Stimulated activated CD4-positive, alpha-beta T cell treated with anti-CD3 and anti-CD28 coated beads, Interleukin-4, amount 100 ng/mL, for 48 hours (primary cell): ENCODE data around the gene CALD1.

Experiments used
- DNase-seq, 2 donors: peaks; one replicate each; pipeline ENCODE4 v3.0.0-alpha.2; 2020; ENCODE audit warnings: low read depth in 2 of 2

Gene CALD1

DNA sequence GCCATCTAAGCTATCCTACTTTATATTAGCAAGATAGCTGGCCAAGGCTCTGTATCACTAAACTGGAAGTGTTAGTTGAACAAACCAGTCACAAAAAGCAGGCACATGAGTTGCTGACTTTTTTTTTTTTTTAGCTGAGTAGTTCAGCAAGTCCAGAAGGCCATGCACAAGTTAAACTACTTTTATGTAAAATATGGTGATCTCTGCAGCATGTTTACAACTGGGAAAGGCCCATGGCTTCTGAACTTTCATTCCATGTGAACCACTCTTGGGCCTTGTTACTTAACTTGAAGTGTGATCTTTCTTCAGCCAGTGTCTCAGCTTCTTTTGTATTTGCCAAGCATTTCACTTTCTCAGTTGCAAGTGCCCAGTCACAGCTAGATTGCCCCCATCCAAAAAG, 78.5 kb downstream of the CALD1 start:
- DNase-seq = no peak

DNA sequence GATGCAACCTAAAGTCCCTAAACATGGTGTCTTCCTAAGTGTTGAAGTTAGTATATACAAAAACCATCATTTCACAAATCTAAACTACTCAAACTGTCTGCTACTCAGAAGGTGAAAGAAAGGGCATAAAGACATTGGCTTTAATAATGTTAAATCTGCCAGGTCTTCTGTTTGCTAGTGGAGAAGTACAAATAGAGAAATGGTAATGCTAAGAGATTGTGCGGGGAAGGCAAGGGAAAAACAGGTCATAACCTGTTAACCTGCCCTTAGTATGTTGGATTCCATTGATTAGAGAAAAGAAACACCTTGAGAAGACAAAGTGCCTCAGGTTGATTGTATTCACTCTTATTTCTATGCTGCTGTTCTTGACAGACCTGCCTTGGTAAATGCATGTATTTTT, 80.3 kb downstream of the CALD1 start:
- no peak for DNase-seq

DNA sequence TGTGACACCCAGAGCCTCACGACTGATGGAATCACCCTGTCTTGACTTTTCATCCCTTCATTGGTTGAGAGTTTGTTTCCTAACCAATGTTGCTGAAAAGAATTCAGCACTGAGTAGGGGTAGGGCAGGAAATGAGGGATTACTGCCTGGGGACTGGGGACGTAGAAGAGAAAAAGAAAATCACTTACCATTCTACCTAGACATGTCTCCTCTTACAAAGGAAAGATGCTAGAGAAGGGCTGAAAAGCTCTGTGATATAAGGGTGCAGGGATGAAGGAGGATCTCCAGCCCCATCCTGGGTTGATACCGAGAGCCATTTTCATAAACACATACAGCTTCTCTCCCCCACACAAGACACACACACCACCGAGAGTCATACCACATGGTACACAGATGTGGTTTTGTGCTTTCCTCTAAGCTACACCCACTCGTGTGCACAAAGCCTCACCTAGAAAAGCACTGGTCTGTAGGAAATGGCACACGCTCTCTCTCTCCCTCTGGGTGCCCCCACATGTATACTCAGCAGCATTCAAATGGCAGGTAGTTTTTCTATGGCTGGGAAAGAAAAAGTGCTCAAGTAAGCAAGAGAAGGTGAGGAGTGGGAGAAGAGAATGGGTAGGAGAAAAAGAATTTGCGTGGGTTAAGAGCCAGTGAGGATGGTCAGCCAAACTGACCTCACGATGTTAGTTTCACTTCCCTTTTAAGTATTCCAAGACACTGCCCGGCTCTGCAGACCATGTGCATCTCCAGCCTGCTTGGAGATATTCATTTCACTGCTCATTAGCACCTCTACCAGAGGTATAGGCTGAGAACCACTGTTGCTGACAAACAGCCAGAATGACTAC, 85.8 kb downstream of the CALD1 start:
- peak in 1 of 2 donors; percentile 10 for DNase-seq

DNA sequence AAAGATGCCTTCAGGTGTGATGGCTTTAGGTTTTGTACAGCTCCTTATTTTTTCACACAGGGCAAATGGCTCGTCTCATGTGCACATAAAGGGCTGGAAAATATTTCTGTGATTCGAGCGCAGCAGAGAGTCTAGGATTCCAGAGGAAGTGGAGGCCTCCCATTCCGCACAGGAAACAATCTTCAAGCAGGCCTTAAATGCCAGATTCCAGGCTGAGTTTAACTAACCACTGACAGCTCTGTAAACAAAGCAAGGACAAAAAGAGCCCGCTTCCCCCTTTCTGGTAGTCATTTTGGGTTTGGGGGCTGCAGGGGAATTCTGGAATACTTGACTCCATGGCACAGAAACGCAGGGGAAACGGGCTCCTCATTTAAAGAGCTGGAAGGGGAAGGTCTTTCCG, 87.2 kb downstream of the CALD1 start:
- no peak for DNase-seq

DNA sequence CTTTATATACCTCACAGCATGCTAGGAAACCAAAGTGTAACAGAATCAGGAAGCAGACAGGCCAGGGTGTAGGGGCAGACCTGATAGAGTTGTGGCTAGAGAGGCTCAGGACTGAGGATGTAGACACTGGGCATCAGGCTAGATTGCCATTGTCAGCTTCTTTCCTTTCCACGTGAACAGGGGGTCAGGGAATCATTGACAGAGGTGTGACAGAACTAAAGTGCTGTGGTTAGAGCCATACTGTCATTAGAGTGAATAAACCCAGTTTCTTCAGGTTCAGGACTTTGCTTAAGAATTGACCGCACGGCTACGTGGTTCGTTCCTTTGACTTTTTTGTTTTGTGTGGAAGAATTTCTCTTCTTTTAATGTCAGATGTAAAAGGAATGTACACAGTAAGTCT, 90.7 kb downstream of the CALD1 start:
- DNase-seq = no peak

DNA sequence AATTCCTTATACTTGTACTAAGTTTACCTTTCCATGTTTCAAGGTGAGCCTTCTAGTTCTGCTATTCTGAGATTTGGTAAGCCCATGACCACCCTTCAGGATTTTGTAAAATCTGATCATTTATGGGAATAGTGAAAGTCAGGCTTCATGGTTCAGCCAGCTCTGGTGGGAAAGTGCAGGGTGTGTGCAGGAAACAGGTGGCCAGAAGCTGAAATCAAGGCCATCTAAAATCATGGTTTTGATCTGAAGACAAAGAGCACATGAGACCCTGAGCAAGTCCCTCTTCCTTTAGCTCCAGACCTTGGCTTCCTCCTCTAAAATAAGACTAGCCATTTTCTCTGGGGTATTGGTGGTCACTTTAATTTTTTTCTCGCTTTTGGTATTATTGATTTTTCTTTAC, 91.3 kb downstream of the CALD1 start:
- DNase-seq = no peak

DNA sequence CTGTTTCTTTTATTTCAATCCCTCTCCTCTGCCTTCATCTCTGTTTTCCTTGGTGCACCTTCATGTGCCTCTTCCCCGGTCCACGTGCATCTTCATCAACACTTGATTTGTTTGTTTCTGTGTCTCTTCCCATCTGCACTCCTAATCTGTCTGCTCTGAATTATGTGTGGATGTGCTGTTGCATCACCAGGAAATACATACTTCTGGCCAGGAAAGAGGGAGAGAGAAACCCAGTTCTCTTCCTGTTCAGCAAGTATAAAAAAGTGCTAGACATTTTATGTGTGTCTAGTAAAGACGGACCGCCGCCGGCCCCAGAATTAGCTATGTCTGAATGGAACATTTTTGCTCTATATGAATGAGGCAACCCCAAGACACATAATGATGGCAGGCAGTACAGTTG, 93.8 kb downstream of the CALD1 start:
- no peak for DNase-seq

DNA sequence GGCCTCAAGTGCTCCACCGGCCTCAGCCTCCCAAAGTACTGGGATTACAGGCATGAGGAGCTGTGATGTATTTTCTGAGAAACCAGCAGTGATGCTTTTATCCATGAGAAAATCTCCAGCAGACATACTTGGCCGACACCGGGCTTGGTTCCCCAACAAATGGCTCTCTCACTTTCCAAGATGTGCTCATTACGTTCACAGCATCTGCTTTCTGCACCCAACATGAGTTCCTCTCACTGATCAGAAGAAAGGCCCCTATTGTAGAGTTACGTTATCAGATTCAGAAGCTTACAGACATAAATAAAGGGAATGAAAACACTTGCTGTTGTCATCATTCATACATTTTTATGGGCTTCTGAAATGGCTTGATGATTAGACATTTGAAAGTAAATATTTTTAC, 95.0 kb downstream of the CALD1 start:
- no peak for DNase-seq

DNA sequence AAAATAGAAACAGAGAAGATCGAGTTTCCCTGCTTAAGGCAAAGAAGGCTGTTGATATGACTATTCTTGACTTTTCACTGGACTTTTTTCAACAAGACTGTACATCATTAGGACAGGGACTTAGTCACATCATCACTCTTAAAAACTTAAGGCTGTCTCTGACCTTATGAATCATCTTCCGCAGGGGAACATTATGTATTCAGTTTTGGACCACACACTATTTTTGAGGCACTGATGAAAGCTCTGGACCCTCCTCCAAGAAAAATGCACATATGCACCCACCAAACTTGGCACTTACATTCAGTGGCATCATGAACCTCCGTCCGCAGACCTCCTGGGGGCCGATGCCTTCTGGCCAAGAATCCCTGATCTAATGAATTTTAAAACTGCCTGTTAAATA, 96.4 kb downstream of the CALD1 start:
- DNase-seq = no peak

DNA sequence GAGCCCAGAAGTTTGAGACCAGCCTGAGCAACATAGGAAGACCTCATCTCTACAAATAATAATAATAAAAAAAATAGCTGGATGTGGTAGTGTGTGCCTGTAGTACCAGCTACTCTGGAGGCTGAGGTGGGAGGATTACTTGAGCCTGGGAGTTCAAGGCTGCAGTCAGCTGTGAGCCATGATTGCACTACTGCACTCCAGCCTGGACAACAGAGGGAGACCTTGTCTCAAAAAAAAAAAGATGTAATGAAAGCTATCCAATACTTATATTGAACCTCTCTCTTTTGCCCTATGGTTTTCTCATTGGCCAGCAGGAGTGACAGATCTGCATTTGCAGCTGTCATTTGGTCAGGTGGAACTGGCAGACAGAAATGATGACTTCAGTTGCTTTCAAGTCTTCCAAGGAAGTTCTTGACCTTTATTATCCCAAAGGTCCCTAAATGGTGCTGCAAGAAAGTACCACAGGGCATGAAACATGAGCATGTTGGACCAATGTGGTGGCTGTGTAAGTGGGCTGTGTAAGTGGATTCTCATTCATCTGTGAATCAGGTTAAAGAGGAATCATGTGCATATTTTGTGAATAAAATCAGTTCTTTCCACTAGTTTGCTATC, 99.4 kb downstream of the CALD1 start:
- DNase-seq = no peak

DNA sequence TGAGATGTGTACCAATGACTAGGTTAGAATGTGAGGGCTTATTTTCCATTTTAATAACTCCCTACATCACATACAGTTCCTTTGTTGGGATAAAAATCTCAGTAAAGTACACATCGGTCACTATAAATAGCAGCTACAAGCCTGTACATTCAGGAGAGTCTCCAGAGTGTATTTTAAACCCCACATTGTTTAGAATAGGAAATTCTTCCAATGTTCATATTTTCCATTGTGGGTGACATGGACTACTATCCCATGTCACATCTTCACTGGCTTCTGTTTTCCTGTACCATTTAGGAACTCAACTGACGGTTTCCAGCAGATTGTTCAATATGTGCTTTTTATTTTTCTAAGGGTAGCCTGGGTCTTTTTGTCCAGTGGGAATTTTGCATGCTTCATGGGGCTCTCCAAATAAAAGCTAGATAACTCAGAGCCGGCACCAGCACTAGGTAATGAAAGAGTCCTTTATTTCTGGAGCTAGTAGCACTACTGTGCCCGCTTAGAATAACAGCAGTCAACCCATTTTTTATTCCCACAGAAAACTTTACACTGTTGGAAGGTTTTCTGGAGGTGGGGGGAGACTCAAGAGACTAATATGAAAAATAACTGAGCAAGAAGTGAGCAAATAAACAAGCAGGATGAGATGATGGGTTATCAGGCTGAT, 100.5 kb downstream of the CALD1 start:
- DNase-seq = no peak

DNA sequence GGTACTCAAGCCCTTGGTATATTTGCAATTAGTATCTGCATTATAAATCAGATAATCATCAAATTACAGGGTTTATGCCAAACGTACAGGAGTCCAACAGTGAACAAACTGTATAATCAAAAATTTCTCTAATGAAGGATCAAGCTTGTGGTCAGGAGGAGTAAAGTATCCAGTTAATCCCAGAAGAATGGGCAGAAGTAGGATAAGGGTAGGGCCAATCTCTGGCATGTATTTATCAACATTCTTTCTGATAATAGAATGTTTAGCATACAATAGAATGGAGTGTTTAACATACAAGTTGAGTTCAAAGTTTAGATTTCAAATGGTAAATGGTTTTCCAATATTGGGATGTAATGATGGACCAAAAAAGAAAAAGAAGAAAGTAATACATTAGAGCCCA, 103.0 kb downstream of the CALD1 start:
- DNase-seq = no peak

DNA sequence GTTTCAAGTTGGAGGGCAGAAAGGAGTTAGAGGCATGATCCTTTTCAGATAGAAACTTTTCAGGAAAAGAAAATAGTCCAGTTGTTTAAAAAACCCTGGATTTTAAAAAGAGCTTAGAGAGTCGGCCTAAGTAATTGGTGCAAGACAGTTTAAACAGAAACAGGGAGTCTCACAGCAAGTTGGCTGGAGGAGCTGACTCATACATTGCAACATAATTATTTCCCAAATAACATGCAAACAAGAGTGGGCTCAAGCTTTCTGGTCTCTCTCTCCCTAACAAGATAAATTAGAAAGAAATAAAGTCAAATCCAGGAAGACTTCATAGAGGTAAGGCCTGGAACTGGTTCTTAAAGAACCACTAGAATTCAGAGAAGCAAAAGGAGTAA, 106.5 kb downstream of the CALD1 start:
- DNase-seq = no peak

DNA sequence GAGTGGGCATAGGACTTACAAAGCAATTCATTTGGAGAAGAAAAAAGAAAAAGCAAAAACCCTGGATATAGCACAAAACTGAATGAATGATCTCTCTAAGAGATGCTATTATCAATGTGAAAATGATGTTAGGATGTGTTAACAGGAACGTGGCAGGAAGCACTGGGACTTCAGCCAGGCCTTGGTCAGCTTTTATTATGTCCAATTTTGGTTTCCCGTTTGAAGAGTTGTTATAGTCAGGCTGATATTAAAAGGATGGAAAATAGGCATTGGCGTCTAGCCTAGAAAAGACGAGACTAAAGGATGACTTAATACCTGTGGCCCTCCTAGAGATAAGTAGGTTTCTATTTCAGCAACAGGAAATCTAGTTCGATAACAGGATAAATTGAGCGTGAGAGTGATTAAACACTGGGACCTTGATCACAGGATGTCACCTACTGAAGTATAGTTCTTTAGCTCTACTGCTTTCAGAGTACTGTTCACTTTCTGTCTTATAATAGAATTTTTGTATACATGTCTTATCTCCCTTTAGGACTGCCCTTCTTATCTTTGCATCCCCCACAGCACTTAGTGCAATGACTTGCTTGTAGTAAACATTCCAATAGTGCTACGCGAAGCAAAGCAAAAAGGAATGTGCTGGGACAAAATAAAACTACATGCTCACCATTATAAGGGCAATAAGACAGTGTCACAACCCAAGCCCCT, 107.1 kb downstream of the CALD1 start:
- DNase-seq = no peak

DNA sequence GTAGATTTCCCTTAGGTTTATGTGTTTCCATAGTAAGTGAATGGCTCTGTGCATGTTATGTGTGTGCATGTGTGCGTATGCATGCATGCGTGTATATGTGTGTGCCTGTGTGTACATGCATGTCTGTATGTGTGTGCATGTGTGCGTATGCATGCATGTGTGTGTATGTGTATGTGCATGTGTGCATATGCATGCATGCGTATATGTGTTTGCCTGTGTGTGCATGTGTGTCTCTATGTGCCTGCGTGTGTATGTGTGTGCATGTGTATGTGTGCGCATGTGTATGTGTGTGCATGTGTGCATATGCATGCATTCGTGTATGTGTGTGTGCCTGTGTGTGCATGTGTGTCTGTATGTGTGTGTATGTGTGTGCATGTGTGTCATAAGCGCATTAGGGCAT, 108.1 kb downstream of the CALD1 start:
- no peak for DNase-seq

DNA sequence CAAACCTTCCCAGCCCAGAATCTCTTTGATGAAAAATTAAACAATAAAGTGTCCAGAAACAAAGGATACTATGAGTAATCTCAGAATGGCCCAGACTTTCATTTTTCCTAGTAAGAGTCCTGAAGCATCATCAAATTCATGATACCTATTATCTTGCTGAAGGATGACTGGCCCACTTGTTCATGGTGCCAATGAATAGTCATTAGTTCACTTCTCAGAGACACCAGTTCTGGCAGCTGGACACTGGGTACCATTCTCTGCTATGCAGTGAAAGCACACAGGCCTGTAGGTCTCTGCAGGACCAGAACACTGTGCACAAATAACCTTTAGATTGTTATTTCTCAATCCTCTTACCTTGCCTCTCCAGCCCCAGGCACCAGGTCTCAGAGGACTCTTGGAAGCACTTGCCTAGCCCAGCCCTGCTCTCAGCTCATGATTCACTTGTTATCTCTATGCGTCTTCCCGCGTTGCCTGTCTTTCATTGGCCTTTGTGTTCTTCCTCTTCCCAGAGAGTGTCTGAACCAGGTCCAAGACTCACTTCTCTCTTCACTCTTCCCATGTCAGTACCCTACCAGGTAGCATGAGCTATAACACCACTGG, 108.8 kb downstream of the CALD1 start:
- no peak for DNase-seq

DNA sequence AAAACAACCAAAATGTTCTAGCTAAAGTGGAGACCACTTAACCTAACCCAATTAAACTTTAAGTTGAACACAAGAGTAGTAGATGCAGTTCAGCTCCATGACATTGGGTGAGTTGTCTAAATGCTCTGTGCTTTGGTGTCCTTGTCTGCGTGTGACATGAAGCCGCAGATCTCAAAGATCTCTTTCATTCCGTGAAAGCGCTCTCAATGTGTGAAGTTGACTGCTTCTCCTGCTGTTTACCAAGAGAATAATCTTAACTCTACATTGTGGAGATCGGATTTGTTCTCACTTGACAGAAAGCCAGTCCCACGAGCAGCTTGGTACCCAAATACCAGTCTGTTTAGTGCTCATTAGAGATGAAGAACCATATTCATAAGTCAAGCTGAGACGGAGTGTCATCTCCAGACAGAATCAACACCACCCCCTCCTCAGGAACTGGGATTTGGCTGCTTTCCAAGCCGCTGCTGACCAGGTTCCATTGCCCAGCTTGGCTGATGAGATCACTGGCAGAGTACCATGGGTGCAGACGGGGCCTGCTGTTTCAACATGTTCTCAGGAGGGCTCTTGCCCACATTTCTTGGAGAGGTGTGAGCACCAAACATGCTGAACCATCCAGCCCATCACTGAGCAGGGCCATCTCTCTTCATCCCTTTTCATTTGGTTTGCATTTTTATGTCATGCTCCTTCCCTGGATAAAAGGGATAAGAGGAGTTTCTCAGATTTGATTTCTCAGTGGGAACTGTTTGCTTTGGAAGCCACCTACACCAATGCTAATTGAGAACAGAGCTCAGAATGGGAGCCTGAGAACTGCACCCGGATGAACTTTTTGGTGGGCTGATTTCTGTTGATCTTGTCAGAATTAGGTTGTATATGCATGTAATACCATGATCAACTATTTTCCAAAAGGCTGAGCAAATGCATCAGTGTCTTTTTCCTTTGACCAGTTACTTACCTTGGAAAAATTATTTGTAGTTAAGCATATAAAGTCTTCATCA, 111.1 kb downstream of the CALD1 start:
- DNase-seq = no peak

DNA sequence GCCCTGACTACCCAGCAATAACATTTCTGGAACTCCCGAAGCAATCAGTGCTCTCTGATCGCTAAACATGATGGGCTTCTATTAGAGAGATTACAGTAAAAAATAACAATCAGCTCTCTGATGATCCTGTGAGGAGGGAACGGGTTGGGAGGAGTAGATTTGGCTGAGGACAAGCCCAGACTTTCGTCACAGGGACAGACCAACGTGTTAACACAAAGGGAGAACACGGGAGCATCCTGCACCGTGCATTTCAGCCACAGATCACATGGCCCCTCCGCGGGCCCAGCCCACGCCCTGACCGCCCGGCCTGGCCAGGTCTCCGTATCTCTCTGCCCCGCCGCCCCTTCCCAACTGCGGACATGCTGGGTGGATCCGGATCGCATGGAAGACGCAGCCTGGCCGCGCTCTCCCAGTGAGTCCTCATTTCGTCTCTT, 111.8 kb downstream of the CALD1 start:
- DNase-seq = no peak

DNA sequence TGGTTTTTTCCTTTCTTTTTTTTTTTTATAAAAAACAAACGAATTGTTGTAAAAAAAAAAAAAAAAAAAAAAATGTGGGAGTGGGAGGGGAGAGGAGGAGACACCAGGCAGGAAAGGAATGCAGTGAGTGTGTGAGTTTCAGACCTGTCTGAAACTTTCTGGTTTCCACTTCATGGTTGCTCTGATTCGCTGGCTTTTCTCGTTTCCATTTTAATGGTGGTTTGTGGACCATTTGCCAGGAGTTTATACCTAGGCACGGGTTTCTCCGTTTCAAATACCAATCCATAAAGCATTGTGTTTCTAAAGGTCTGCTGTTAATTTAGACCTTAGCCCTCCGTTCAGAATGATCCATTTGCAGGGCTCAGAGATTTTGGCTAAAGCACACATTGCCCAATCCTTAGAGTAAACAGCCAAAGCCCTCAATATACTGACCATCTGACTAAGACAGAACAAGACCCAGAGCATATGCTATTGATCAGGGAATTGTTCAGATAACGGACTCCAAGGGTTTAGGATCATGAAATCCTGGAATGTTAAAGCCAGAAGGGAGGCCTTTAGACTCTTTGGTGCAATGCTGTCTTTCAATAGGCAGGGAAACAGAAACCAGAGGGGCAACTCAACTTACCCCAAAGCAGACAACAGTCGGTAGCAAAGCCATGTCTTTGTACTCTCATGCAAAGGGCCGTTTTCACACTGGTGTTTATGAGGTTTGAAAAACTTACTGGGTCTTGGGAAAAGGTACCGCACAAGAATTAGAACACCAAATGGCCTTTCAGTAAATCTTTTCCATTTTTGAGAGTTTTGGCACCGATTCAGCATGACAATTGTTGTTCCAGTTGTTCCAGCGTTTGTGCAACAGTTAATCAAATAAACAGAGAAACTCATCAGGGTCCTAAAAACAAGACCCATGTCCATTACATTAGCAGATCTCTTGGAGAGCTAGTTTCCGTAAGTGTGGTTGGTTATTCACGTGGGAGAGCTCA, 112.6 kb downstream of the CALD1 start:
- no peak for DNase-seq

DNA sequence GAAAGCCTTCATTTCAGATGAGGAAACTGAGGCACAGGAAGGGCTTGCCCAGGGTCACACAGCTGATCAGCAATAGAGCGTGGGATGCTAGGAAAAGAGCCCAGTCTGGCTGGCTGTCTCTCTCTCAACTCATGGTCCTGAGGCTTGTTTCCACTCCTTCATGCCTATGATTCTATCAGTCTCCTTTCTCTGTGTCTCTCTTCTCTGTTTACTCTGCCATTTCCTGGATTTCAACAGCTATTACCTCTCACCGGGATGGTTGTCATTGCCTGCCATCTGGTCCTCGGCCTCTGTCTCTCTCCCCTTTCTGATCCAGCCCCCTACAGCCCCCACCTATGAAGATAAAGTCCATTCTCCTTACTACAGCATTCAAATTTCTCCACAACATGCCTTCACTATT, 113.5 kb downstream of the CALD1 start:
- no peak for DNase-seq
